Posterior cingulate gyrus (tissue), 11 donors: Measurements from ENCODE around the gene PPM1H.
A peak's percentile ranks its signal among the peaks of the same experiment; 100 is the strongest.

Experiments used
- DNase-seq, 10 donors: peaks; one replicate each; pipeline versions ENCODE4 v3.0.0 to v3.0.0-alpha.2; 2020 to 2021; ENCODE audit warnings: mixed read lengths in 3 of 10
- intact Hi-C: fragments of 100-400 bp; cut with DNase I; formaldehyde crosslinking; loops from one replicate; pipeline ENCODE4 v1.15.1; 2023

PPM1H gene

GRCh38 chr12:62720661-62721330 is 214.2 kb downstream of the PPM1H start:
- peak in 1 of 10 donors; percentile 57 for DNase-seq
- intact Hi-C loops, result no loop called here

- DNase-seq, result no peak
- intact Hi-C loops, result no loop called here
Measured at GRCh38 chr12:62720025-62720424, 214.9 kb downstream of the PPM1H start.

- DNase-seq, result no peak
- intact Hi-C loops, result loop anchor here (10.0 kb wide), 2 partner anchors 84 to 114 kb away; no protein-coding TSS in a partner anchor
Measured at GRCh38 chr12:62718762-62719426, 216.1 kb downstream of the PPM1H start.

DNA sequence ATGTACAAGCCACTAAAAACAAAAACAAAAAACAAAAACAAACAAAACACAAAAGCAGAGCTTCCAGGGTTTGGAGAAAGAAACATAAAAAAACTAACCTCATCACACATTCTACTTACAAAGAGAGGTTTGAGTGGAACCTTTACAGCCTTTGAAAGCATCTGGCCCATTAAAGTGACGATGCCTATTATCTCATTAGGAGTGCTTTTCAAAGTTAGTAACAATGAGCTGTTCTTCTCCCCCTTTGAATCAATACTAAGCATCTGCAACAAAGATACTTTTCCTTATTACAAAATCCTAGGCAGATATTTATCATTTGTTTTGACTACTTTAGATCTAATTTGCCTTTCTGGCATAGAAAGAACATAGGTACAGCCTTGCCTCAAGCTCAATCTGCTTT is 217.3 kb downstream of the PPM1H start:
- intact Hi-C loops, result loop anchor here (10.0 kb wide), 2 partner anchors 83 to 113 kb away; no protein-coding TSS in a partner anchor
- DNase-seq, result no peak

- no peak for DNase-seq
- intact Hi-C loops, result loop anchor here (10.0 kb wide), 2 partner anchors 82 to 112 kb away; no protein-coding TSS in a partner anchor
Measured at GRCh38 chr12:62716866-62717525, 218.0 kb downstream of the PPM1H start.

- intact Hi-C loops, result loop anchor here (10.0 kb wide), 2 partner anchors 81 to 111 kb away; no protein-coding TSS in a partner anchor
Measured at GRCh38 chr12:62716037-62716436, 218.9 kb downstream of the PPM1H start.

GRCh38 chr12:62714774-62715721 is 219.9 kb downstream of the PPM1H start:
- DNase-seq, result peak in 8 of 10 donors; percentile 32 to 90 (median 46)
- intact Hi-C loops, result loop anchor here (10.0 kb wide), 2 partner anchors 80 to 110 kb away; no protein-coding TSS in a partner anchor

More at GRCh38 chr12:62716037-62716436, 218.9 kb downstream of the PPM1H start:
- no peak for DNase-seq

DNA sequence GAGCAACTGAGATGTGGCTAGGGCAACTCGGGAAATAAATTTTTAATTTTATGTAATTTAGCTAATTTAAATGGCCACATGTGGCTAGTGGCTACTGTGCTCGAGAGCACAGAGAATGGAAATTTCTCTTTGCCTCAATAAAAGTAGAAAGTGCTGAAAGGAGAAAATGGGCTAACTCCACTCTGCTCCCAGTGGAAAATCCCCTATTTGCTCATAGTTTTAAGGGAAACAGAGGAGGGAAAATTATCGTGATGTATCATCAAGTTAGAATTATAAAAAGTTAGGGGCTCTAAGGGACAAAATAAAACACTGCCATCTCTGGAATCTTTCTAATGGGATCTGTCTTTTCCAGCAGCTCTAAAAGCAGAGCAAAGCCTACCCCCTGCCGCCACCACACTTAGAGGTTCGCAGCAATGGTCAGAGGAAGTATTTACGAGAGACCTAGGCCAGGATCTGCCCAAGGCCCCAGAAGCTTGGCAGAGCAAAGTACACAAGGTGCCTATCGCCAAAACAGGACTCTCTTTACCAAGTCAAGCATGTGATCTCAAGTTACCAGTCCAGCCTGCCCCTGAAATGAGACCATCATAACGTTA is 220.7 kb downstream of the PPM1H start:
- intact Hi-C loops, result loop anchor here (10.0 kb wide), 2 partner anchors 79 to 109 kb away; no protein-coding TSS in a partner anchor
- no peak for DNase-seq

GRCh38 chr12:62713723-62714122 is 221.2 kb downstream of the PPM1H start:
- no peak for DNase-seq
- intact Hi-C loops, result loop anchor here (10.0 kb wide), 2 partner anchors 79 to 109 kb away; no protein-coding TSS in a partner anchor

- DNase-seq, result no peak
Measured at GRCh38 chr12:62712681-62713573, 222.0 kb downstream of the PPM1H start.

DNA sequence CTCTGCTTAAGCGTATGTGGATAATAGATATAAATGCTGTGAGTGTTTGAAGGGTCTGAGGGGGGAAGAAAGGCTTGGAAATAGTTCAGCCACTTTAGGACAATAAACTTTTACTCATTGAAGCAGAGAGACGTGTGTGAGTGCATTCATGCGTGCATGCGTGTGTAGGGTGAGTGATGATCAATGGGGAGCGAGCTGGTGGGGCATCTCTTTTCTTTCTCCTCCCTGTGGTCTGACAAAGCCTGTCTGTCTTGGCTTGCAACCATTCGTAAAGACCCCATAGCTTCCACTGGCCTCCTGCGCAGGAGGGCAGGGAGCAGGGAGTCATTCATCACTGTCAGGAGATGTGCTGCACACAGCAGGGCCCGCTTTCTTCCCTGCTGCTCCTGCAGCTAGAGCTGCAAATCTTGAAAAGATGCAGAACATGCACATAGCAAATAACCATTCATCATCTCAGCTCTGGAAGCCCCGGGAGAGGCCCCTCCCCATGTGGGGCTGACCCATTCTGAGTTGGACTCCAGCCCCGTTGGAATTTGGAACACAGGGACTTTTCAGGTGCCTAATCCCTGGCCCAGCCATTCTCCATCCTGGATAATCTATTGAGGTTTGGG is 223.2 kb downstream of the PPM1H start:
- DNase-seq, result no peak
- intact Hi-C loops, result loop anchor here (10.0 kb wide), 2 partner anchors 77 to 107 kb away; no protein-coding TSS in a partner anchor

More at GRCh38 chr12:62712681-62713573, 222.0 kb downstream of the PPM1H start:
- intact Hi-C loops, result loop anchor here (10.0 kb wide), 2 partner anchors 78 to 108 kb away; no protein-coding TSS in a partner anchor

DNA sequence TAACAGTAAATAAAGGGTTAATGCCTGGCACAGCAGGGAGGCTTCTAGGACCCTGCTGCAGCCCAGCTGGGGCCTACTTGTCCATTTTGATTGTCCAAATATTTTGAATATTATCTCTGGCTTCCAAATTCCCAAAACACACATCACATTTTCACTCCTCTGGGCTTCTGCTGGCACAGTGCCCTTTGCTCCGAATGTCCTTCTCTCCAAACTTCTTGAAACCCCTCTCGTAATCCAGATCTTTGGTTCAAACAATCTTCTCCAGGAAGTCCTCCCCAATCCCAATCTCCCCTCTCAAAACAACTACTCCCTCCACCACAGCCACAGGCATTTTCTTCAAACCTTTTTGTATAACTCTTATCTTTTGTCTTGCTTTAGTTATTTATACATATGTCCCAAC is 225.6 kb downstream of the PPM1H start:
- intact Hi-C loops, result no loop called here
- no peak for DNase-seq

GRCh38 chr12:62707939-62708338 is 227.0 kb downstream of the PPM1H start:
- DNase-seq, result no peak
- intact Hi-C loops, result no loop called here

DNA sequence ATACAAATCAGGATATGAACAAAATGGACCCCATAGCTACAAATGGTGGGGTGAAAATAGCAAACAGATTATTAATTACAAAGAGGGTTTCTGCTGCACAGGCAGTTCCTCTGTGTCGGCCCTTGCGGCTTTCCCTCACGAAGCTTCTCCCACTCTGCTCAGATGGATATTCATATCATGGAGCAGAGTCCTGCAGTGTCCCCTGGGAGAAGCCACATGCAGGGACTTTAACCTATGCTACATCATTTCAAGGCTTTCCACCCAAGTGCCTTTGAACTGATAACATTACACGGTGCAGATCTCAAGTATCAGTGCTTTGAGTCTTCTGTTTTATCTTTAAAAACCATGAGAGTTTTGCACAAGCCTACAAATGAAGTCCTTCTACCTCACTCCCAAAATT is 229.1 kb downstream of the PPM1H start:
- intact Hi-C loops, result no loop called here
- no peak for DNase-seq

DNA sequence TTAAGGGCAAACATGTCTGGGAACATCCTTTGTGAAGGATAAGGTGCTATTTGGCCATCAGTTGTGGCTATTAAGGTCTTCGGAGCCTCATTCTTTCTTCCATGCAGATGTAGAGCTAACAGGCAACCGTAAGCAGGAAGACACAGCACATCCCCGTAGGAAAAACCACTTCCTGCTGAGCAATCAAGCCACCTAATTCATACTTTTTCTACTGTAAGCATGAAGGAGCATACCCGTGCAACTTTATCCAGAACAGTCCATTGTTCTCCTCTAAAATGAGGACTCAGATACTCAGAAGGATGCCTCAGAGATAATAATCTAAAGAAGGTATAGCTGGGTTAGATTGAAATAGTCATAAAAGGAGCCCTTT is 232.0 kb downstream of the PPM1H start:
- intact Hi-C loops, result no loop called here
- no peak for DNase-seq

DNA sequence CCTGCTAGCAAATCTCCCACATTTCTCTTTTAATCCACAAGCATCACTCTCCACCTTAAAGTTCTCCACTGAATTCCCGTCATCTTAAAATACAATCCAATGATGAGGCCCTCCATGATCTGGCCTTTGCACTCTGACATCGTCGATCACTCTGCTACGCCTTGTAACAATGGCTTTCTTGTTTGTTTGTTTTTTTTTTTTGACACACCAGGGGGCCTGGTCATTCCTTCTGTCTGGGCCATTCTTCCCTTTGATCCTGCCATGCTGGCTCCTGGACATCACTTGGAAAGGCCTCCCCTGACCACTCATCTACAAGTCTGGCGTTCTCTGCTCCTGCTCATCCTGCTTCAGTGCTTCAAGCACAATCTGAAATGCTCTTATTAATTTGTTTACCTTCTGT is 233.5 kb downstream of the PPM1H start:
- no peak for DNase-seq
- intact Hi-C loops, result no loop called here

GRCh38 chr12:62700091-62700880 is 234.7 kb downstream of the PPM1H start:
- no peak for DNase-seq
- intact Hi-C loops, result no loop called here
